HG03432 (cell line): ENCODE data around the gene KMT2C.
"Not testable (repeated sequence)": the region's sequence is repeated elsewhere in the genome, so short reads cannot be mapped to it uniquely, and the experiment has no call there.

Experiments used
- ATAC-seq: cut with Tn5 transposase; IDR thresholded peaks from one replicate; pipeline ENCODE4 v1.9.1; 2021; ENCODE audit warnings: mild to moderate bottlenecking, moderate library complexity; ENCODE audit not compliant: unreplicated experiment

Gene KMT2C

DNA sequence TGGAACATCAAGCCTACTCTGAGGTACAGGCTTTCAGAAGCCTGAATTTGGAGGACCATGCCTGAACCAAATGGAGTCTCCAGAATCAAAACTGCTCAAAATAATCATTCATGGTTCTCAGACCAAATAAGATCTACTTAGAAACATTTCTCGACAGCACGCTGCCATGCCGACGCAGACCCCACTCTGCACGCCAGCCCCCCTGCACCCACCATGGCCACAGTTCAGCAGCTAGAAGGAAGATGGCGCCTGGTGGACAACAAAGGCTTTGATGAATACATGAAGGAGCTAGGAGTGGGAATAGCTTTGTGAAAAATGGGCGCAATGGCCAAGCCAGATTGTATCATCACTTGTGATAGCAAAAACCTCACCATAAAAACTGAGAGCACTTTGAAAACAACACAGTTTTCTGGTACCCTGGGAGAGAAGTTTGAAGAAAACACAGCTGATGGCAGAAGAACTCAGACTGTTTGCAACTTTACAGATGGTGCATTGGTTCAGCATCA is 6.6 kb upstream of the KMT2C start:
- no peak for ATAC-seq

DNA sequence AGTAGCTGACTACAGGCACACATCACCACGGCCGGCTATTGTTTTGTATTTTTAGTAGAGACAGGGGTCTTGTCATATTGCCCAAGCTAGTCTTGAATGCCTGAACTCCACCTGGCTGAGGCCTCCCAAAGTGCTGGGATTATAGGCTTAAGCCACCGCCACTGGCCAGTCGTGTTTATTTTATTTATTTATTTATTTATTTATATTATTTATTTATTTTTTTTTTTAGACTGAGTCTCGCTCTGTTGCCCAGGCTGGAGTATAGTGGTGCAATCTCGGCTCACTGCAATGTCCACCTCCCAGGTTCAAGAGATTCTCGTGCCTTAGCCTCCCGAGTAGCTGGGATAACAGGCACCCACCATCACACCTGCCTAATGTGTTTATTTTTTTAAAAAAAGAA is 6.0 kb upstream of the KMT2C start:
- ATAC-seq, result not testable (repeated sequence)

DNA sequence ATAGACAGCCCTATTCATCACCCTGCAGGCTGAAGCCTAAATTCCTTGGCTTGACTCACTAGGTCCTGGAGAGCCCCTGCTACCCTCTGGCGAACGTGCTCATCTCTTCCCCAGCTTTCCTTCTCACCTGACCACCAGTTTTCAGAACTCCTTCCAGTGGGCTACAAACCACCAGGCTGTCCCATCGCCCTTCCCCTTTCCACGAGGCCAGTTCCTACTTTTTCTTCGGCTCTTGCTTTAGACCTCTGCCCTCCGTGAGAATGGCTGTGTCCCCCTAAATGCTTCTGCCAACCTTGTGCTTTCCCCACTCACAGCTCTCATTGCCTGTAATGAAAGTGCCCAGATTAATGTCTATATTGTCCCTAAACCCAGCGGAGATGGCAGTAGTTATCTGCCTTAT is 5.4 kb upstream of the KMT2C start:
- ATAC-seq, result not testable (repeated sequence)

DNA sequence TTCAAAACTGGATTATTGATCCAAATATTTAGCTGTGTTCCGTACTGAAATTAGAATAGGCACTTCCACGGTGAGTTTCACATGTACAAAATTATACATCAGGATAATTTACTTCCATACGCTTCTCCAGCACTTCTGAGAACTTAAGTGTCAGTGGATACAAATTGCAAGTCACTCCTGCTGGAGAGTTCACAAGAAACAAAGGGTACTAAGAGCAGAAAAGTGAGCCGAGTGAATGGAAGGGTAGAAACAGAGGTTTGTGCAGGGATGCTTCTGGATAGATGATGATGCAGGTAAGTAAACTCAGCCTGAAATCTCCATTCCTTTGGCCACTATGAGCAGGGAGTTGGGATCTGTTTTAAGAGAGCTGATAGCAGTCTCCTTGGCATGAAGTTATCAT is 2.2 kb upstream of the KMT2C start:
- ATAC-seq, result not testable (repeated sequence)

DNA sequence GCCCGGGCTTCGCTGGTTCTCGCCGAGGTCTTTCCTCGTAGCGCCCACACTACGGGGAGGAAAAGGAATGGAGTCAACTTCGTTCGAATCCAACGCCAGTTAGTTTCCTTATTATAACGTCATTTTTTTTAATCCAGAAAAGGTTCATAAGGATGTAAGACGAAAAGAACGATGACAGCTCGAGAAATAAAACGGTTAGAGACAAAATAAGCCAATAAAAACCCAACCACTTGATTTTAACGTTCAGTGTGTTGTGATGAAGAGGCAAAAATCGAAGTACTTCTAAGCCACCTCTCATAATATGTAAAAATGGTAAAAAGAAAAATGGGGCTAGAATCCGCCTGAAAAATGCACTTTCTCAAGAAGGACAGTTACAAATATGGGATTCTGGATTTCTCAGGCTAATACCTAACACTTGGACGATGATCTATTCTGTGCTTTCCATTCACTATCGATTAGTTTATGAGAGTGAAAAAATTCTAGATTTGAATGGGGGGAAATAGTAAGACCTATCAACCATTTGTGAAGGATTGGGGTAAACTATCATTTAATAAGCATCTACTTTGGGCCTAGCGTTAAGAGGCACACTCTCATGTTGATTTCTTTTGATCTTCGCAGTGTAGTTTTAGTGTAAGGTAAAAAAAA is 1.2 kb upstream of the KMT2C start:
- ATAC-seq, result not testable (repeated sequence)

DNA sequence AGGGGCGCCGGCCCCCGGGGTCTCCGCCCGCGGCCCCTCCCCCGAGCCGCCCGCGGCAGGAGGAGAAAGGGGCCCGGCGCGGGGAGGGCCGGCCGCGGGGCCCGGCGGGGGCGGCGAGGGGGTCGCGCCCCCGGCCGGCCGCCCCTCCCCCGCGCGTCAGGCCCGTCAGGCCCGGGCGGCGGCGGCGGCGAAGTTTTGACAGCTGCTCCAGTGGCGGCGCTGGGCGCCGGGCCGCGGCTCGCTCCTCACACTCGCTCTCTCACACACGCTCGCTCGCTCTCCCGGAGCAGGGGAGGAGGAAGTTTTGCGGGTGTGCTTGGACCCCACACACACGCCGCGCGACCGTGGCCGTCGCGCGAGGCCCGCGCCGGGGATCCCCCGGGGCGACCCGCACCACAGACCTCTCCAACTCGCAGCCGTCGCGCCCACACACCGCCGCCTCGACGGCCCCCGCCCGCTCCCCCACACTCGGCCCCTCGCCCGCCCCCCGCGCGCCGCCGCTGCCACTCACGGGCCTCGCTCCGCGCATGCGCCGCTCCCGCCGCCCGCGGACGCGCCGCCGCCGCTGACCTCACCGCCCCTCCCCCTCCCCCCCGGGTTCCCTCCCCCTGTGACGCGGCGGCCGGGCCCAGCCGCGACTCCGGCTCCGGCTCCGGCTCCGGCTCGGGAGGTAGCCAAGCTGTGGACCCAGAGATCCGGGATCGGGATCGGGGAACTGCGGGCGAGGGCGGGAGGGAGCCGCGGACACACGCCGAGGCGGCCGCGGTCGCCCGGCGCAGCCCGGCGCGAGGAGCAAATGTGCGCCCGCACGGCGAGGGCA is 518 bp upstream of the KMT2C start:
- ATAC-seq, result peak; percentile 61

DNA sequence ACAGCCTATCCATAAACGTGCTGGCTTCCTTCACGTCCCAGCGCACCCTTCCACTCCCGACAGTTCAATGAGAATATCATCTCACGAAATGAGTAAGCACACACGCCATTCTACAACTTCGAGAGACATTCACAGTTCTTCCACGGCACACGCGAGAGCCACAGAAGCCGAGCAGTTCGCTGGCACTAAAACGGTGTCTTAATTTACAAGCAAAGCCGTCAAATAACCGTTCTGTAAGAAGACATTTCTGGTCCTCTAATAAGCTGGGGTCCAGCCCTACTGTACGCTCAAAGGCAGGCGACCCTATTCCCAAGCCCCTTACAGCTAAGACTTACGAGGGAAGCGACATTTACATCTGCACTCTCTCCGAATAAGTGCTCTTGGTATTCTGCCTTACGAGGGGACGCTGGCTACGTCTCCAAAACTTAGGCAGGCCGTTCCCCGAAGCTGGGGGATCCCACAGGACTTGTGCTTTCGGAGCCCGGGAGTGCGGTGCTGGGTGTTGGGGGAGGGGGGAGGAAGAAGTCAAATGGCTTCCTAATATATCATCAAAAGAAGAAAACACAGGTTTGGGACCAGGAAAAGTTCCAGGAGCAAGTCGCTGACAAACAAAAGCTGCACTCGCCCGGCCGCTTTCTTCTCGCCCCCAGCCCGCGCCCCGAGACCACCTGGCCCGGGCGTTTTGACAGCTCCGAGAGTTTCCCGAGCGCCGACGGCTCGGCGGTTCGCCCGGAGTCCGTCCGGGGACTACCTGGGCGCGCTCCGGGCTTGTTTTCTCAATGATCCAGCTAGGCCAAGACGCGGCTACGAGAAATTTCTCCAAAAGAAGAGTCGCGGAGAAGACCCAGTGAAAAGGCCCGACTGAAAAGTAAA is 1.1 kb downstream of the KMT2C start:
- peak; percentile 24 for ATAC-seq

DNA sequence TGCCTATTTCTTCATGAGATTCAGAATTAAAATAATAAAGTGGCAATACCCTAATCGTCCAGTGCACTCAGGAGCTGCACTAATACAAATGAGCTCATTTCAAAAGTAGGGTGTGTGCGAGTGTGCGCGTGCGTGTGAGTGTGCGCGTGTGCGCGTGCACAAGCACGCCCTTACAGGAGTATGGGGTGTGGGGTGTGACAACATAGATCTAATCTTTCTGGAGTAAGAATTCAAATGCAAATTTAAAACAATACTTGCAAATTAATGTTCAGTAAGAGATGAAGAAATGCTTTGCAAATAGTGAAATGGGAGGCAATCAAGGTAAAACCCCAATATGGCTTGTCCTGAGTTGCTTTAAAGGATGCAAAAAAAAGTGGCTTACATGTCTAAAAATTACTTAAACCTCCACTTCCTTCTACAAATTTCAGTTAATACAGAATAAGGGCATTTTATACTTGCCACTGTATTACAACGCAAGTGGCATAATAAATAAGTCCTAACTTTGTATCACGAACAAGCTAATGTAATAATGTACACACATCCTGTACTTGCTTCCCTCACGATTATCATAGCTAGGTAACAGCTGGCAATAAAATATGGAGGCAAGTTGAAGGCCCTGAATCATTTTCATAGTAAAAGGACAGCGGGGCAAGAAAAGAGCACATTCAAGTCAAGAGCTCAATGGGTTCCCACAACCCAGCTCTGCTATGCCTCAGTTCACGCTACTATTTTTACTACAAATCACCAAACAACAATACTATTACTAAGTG is 1.9 kb downstream of the KMT2C start:
- peak; percentile 21 for ATAC-seq

DNA sequence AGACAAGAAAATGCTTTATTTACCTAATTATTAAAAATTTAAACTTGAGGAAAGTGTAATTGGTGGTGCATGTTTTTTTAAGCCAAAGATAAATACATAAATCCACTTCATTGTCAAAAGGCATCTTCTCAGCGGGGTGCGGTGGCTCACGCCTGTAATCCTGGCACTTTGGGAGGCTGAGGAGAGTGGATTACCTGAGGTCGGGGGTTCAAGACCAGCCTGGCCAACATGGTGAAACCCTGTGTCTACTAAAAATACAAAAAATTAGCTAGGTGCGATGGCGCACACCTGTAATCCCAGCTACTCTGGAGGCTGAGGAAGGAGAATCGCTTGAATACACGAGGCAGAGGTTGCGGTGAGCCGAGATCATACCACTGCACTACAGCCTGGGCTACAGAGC is 3.1 kb downstream of the KMT2C start:
- not testable (repeated sequence) for ATAC-seq

DNA sequence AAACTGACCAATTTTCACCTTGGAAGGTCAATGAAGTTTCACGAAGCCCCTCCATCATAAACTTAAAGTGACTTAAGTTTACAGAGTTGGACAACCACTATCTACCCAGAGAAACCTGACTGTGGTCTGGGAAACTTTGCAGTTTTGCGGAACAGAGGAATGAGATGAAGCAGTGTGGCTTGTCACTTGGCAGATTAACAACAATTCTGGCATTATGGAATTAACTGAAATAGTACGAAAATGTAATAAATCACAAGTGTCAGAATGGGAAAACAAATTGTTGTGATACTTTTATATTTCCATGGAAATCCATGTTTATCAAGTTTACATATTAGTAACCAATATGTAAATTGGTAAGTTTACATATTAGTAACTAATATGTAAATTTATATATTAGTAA is 4.9 kb downstream of the KMT2C start:
- no peak for ATAC-seq

DNA sequence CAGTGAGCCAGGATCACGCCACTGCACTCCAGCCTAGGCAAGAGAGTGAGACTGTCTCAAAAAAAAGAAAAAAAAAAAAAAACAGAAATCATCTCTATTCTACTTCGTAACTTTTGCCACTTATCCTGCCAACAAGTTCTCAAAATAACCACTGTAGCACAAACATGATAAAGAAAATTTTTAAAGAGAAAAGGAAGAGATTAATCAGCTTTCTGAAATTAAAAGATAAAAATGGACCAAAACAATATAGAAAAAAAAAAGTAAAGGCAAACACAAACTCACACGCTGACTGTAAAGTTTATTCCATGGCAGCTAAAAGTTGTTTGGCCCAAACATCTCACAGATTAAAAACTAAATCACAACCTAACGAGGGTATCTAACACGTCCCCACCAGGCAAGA is 5.7 kb downstream of the KMT2C start:
- not testable (repeated sequence) for ATAC-seq

DNA sequence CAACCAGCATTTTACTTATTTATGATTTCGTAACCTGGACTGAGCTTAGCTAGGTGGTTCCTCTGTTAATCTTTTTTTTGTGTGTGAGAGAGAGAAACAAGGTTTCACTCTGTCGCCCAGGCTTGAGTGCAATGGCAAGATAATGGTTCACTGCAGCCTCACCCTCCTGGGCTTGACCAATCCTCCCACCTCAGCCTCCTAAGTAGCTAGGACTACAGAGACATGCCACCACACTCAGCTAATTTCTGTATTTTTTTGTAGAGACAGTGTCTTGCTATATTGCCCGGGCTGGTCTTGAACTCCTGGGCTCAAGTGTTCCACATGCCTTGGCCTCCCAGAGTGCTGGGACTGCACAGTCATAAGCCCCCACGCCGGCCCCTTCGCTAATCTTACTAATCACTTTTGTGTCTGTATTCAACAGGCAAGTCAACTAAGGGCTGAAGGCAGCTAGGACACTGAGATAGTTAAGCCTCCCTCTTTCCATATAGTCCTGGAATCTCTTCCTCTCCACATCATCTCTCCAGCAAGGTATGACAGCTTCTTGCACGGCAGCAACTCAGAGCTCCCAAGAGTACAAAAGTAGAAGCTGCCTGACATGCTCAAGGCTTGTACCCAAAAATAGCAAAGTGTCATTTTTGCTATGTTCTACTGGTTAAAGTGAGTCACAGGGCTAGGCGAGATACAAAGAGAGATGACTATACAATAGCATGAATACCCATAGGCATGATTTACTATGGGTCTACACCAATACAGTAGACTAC is 11.3 kb downstream of the KMT2C start:
- ATAC-seq, result no peak

DNA sequence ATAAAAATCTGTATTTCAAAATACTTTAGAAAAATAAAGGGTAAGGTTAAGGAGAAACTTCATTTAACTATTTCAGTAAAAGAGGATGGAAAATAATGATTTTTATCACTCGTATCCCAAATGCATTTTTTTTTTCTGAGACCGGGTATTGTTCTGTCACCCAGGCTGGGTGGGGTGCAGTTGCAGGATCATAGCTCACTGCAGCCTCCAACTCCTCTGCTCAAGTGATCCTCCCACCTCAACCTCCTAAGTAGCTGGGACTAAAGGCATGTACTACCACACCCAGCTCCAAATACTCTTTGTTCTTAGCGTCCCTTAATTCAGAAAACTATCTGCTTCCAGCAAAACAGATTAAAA is 11.8 kb downstream of the KMT2C start:
- no peak for ATAC-seq

DNA sequence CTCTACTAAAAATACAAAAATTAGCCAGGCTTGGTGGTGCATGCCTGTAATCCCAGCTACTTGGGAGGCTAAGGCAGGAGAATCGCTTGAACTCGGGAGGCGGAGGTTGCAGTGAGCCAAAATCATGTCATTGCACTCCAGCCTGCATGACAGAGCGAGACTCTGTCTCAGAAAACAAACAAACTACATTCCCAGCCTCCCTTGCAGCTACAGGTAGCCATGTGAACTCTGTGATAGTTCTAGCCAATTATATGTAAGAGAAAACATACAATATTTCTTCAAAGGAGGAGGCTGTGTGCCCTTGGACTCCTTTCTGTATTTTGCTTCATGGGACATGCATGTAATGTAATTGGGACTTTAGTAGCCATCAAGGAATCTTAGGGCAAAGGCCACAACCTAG is 12.6 kb downstream of the KMT2C start:
- ATAC-seq, result not testable (repeated sequence)

DNA sequence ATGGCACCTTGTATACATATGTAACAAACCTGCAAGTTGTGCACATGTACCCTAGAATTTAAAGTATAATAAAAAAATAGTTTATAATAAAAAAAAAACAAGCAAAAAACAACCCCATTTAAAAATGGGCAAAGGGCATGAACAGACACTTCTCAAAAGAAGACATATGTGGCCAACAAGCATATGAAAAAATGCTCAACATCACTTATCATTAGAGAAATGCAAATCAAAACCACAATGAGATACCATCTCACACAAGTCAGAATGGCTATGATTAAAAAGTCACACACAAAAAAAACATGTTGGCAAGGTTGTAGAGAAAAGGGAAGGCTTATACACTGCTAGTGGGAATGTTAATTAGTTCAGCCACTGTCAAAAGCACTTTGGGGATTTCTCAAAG is 14.9 kb downstream of the KMT2C start:
- ATAC-seq, result not testable (repeated sequence)

DNA sequence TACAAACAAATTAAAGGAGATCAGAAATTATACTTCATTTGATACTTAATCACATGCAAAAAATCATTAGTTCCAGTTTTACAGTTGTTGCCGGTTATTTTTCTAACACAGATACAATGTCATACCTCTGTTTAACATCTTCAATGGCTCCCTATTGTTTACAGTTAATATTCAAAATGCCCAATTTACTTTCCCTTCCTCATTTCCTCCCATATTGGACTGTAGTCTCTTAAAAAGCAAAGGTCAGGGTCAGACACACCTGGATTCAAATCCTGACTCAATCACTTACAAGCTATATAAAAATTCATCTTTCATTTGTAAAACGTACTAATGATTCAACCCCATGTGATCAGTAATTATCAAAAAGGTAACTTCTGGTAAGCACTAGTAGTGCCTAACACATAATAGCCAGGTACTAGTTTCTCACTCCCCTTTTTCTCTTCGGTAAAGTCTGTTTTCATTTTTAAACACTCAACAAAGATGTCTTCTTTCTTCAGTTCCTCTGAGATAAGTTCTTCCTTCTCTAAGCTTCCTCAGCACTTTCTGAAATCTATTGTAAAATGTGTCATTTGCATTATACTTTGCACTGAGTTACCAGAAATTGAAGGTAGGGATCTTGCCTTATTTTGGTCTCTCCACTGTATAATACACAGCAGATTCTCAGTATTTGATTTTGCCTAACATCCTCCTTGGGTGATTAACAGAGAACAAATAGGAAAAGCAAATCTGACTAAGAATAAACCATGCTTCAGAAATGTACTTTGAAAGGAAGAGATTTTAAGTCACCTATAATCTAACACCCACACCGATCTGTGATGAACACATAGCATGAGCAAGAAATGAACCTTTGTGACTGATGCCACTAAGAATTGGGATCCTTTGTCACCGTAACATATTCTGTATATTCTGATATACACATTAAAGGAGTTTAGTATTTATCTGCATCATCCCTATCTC is 16.1 kb downstream of the KMT2C start:
- ATAC-seq, result no peak

DNA sequence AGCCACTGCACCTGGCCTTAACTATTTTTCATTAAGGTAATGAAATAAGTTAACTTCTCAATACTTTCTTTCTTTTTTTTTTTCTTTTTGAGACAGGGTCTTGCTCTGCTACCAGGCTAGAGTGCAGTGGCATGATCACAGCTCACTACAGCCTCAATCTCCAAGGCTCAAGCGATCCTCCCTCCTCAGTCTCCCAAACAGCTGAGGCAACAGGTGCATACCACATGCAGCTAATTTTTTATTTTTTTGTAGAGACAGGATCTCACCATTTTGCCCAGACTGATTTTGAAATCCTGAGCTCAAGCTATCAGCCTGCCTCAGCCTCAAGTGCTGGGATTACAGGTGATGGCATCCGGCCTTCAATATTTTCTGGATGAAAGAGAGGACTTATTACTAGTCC is 21.0 kb downstream of the KMT2C start:
- no peak for ATAC-seq

DNA sequence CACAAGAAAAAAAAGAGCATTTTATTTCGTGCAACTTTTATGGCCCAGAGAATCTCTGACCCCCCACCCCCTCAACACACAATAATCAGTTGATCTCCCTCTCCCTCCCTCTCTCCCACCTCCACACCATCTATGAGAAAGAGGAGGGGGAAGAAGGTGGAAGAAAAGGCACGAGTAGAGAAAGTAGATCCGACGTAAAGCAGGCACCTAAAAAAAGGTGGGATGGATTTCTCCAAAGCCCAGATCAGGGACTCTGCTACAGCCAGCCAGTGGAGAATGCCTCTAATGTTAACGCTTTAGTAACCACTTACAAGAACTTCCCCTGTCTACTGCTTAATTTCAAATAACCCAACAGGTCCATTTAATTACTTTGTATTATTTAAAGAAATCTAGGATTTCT is 24.4 kb downstream of the KMT2C start:
- no peak for ATAC-seq

DNA sequence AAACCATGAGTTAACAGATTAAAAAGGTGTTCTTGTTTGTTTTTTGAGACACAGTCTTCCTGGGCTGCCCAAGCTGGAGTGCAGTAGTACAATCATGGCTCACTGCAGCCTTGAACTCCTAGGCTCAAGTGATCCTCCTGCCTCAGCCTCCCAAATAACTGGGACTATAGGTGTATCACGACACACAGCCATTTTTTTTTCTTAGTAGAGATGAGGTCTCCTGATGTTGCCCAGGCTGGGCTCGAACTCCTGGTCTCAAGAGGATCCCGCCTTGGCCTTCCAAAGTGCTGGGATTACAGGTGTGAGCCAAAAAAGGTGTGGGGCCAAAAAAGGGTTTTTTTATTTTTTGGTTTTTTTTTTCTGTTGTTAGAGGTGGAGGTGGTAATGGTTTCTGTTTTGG is 29.3 kb downstream of the KMT2C start:
- ATAC-seq, result no peak
